Measurements from ENCODE around the gene NFIB. TPM values are rescaled to one million over a fixed set of nuclear protein-coding genes. Genes with fewer than 3 reads are reported as not detected.
A peak's percentile ranks its signal among the peaks of the same experiment; 100 is the strongest.

Gene NFIB
- total and polyA plus RNA-seq, 4 experiments from 2014 or later, result not detected

DNA sequence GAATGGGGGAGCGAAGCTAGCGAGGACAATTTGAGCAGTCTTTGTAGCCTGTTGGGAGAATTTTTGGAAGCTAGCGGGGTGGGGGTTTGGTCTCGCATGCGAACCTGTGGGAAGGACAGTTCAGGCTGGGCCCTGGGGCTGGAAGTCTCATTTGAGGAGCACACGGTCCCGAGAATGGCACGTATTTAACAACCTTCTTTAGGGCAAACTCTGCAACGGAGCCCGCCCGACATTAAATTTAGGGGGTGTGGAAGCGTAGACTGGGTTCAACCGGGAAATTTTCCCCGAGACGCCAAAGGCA, 35.2 kb upstream of the NFIB start:
- H3K27ac ChIP-seq (ENCODE audit: low read depth, low read length), result no peak overlapping the region
- H3K36me3 ChIP-seq (ENCODE audit: insufficient read depth, low read length), result no peaks in the 10 kb centered on the region
- Mint-ChIP-seq H3K36me3 (no peaks in the 10 kb centered on the region), H3K27me3 (peaks cover 49 to 66% of the 10 kb centered on the region in 2 donors), H3K4me3 (peak overlapping the region in 1 of 8 donors; percentile 62), H3K9me3 (peaks cover 0 to 2% (median 0%) of the 10 kb centered on the region in 8 donors), H3K4me1 (peaks cover 5 to 38% (median 18%) of the 10 kb centered on the region in 4 donors), H3K27ac (no peak overlapping the region)
- peaks cover 16% of the 10 kb centered on the region for H3K27me3 ChIP-seq (ENCODE audit: insufficient read depth, low read length)
- no peak overlapping the region for H3K4me3 ChIP-seq (ENCODE audit: low read length in 2 of 2)
- H3K4me1 ChIP-seq (ENCODE audit: insufficient read depth, low read length), result peaks cover 3% of the 10 kb centered on the region
- intact Hi-C loops (cut with micrococcal nuclease), result no loop called here
- no peak for DNase-seq
- ChIA-PET CTCF (ENCODE audit: partially characterized antibody) (no interaction called here), POLR2A (ENCODE audit: partially characterized antibody) (no interaction called here)
- no peaks in the 10 kb centered on the region for H3K9me3 ChIP-seq (ENCODE audit: control insufficient read depth in 1 of 2, low read length in 2 of 2)

DNA sequence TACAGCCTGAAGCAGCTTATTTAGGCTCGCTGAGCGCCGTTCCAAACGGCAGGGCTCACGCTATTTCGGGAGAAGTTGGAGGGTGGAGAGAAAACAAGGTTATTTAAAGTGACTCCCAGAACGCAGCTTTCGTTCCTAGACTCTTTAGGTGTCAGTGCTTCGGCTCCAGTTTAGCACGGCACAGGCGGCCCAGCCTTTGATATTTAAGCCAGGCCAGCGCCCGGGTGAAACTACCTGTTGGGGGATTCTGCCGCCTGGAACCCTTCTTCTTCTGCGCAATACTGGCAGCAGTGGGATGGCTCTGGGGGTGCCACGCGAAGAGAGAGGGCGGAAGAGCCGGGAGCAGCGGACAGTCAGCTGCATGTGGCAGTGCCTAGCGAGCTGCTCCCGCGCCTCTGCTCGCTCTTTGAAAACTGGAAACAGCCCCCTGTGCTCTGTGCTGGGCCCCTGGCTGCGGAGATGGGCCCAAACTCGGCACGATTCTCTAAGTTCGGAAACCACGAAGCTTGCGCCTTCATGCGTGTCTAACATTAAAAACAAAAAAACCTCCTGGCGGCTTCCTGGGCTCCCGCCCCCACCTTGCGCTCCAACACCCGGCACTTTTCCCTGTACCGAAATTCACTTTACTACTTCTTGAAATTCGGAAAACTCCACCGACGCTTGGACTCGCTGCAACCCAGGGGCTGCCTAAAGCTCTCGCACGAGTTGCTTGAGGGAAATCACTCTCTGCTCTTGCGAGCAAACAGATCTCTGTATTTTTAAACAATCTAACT, 34.6 kb upstream of the NFIB start:
- peaks cover 0 to 2% (median 0%) of the 10 kb centered on the region in 8 donors for H3K9me3 Mint-ChIP-seq
- peak overlapping the region in 1 of 8 donors; percentile 62 for H3K4me3 Mint-ChIP-seq
- H3K27me3 Mint-ChIP-seq, result peaks cover 49 to 63% of the 10 kb centered on the region in 2 donors
- Histone ChIP-seq H3K4me1 (ENCODE audit: insufficient read depth, low read length) (peaks cover 3% of the 10 kb centered on the region), H3K27ac (ENCODE audit: low read depth, low read length) (no peak overlapping the region), H3K27me3 (ENCODE audit: insufficient read depth, low read length) (peaks cover 16% of the 10 kb centered on the region), H3K9me3 (ENCODE audit: control insufficient read depth in 1 of 2, low read length in 2 of 2) (no peaks in the 10 kb centered on the region), H3K36me3 (ENCODE audit: insufficient read depth, low read length) (no peaks in the 10 kb centered on the region), H3K4me3 (ENCODE audit: low read length in 2 of 2) (no peak overlapping the region)
- ChIA-PET CTCF (ENCODE audit: partially characterized antibody) (no interaction called here), POLR2A (ENCODE audit: partially characterized antibody) (no interaction called here)
- no peak overlapping the region for H3K27ac Mint-ChIP-seq
- no peaks in the 10 kb centered on the region for H3K36me3 Mint-ChIP-seq
- DNase-seq, result no peak
- intact Hi-C loops (cut with micrococcal nuclease), result no loop called here
- peaks cover 4 to 38% (median 17%) of the 10 kb centered on the region in 4 donors for H3K4me1 Mint-ChIP-seq

DNA sequence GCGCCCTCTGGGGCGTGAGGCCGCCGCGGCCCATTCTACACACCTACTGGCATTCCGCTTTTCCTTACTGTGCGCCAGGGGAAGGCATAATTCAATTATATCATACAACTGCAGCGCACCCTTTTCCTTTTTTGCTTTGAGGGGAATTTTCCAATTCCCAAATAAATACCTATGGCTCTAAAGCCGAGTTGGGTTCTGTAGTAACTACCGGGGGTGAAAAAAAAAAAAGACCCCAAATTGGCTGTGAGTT, 34.1 kb upstream of the NFIB start:
- Histone ChIP-seq H3K4me1 (ENCODE audit: insufficient read depth, low read length) (peaks cover 3% of the 10 kb centered on the region), H3K27me3 (ENCODE audit: insufficient read depth, low read length) (peaks cover 16% of the 10 kb centered on the region), H3K4me3 (ENCODE audit: low read length in 2 of 2) (no peak overlapping the region), H3K36me3 (ENCODE audit: insufficient read depth, low read length) (no peaks in the 10 kb centered on the region), H3K9me3 (ENCODE audit: control insufficient read depth in 1 of 2, low read length in 2 of 2) (no peaks in the 10 kb centered on the region), H3K27ac (ENCODE audit: low read depth, low read length) (no peak overlapping the region)
- ChIA-PET CTCF (ENCODE audit: partially characterized antibody) (no interaction called here), POLR2A (ENCODE audit: partially characterized antibody) (no interaction called here)
- DNase-seq, result no peak
- peaks cover 49 to 58% of the 10 kb centered on the region in 2 donors for H3K27me3 Mint-ChIP-seq
- H3K36me3 Mint-ChIP-seq, result no peaks in the 10 kb centered on the region
- H3K4me3 Mint-ChIP-seq, result peak overlapping the region in 1 of 8 donors; percentile 9
- peaks cover 3 to 38% (median 15%) of the 10 kb centered on the region in 4 donors for H3K4me1 Mint-ChIP-seq
- intact Hi-C loops (cut with micrococcal nuclease), result no loop called here
- H3K9me3 Mint-ChIP-seq, result peaks cover 0 to 2% (median 0%) of the 10 kb centered on the region in 8 donors
- no peak overlapping the region for H3K27ac Mint-ChIP-seq

DNA sequence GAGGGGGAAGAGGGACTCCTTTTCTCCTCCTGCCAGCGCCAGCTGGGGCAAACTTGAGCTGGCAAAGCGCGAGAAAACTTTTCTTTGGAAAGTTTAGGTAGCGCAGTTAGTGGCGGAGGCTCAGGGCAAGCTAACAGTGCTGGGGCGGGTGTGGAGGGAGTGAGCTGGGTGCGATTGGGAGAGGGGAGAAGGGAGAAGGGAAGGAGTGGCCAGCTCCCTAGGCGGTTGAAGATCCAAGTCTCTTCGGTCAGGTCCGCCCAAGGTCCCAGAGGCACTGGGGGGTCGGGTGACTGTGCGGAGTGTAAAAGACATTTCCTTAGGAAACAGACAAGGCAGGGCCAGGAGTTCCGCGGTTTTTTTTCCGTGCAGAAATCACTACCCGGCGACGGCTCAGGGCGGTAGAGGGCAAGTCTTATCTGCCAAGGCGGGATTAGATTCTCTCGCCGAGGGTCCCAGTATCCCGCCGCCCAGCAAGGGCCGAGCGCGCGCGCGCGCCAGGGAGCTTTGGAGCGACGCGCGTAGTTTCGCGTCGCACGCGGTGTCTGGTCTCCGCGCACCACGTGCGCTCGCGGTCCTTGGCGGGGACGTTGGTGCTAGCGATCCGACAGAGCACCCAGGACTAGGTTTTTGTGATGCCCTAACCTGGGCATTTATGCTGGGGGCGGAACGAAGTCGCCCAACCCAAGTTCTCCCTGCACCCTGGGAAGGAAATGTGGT, 33.6 kb upstream of the NFIB start:
- Mint-ChIP-seq H3K9me3 (peaks cover 0 to 2% (median 0%) of the 10 kb centered on the region in 8 donors), H3K36me3 (no peaks in the 10 kb centered on the region), H3K4me1 (peaks cover 3 to 38% (median 15%) of the 10 kb centered on the region in 4 donors), H3K4me3 (peak overlapping the region in 2 of 8 donors; percentile 13 to 26), H3K27ac (no peak overlapping the region), H3K27me3 (peaks cover 44 to 53% of the 10 kb centered on the region in 2 donors)
- no peak overlapping the region for H3K4me3 ChIP-seq (ENCODE audit: low read length in 2 of 2)
- intact Hi-C loops (cut with micrococcal nuclease), result no loop called here
- H3K4me1 ChIP-seq (ENCODE audit: insufficient read depth, low read length), result peaks cover 3% of the 10 kb centered on the region
- CTCF ChIA-PET (ENCODE audit: partially characterized antibody), result no interaction called here
- H3K9me3 ChIP-seq (ENCODE audit: control insufficient read depth in 1 of 2, low read length in 2 of 2), result no peaks in the 10 kb centered on the region
- H3K27ac ChIP-seq (ENCODE audit: low read depth, low read length), result no peak overlapping the region
- peaks cover 16% of the 10 kb centered on the region for H3K27me3 ChIP-seq (ENCODE audit: insufficient read depth, low read length)
- POLR2A ChIA-PET (ENCODE audit: partially characterized antibody), result no interaction called here
- DNase-seq, result no peak
- no peaks in the 10 kb centered on the region for H3K36me3 ChIP-seq (ENCODE audit: insufficient read depth, low read length)

DNA sequence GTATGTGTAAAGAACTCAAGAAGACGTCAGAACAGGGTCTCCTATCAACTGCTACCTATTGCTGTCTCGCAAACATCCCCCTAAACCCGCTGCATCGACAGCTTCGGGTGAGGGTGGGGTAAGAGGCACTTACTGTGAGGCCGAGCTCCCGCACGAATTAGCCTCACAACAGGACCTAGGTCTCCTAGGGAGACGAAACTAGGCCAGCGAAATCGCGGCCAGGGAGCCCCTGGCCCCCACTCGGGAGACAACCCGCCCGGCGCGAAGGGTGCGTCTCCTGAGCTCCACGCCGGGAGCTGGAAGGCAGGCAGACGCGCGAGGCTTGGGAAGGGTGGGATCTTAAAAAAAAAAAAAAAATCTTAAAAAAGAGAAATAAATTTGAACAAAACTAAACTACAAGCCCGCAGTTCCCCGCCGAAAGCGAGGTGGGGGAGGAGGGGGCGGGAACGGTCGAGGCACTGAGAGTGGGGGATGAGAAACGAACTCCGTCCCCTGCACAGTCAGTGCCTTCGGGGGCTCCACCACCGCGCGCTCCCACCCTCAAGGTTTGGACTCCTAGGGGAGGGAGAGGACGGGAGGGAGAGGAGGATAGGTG, 33.0 kb upstream of the NFIB start:
- H3K27ac ChIP-seq (ENCODE audit: low read depth, low read length), result no peak overlapping the region
- peaks cover 16% of the 10 kb centered on the region for H3K27me3 ChIP-seq (ENCODE audit: insufficient read depth, low read length)
- H3K36me3 ChIP-seq (ENCODE audit: insufficient read depth, low read length), result no peaks in the 10 kb centered on the region
- CTCF ChIA-PET (ENCODE audit: partially characterized antibody), result no interaction called here
- no peak overlapping the region for H3K4me3 ChIP-seq (ENCODE audit: low read length in 2 of 2)
- Mint-ChIP-seq H3K4me1 (peaks cover 3 to 38% (median 15%) of the 10 kb centered on the region in 4 donors), H3K36me3 (no peaks in the 10 kb centered on the region), H3K27ac (no peak overlapping the region), H3K9me3 (peaks cover 0 to 2% (median 0%) of the 10 kb centered on the region in 8 donors), H3K4me3 (peak overlapping the region in 1 of 8 donors; percentile 20), H3K27me3 (peaks cover 42 to 51% of the 10 kb centered on the region in 2 donors)
- no peak for DNase-seq
- POLR2A ChIA-PET (ENCODE audit: partially characterized antibody), result no interaction called here
- H3K9me3 ChIP-seq (ENCODE audit: control insufficient read depth in 1 of 2, low read length in 2 of 2), result no peaks in the 10 kb centered on the region
- intact Hi-C loops (cut with micrococcal nuclease), result no loop called here
- H3K4me1 ChIP-seq (ENCODE audit: insufficient read depth, low read length), result peaks cover 3% of the 10 kb centered on the region

DNA sequence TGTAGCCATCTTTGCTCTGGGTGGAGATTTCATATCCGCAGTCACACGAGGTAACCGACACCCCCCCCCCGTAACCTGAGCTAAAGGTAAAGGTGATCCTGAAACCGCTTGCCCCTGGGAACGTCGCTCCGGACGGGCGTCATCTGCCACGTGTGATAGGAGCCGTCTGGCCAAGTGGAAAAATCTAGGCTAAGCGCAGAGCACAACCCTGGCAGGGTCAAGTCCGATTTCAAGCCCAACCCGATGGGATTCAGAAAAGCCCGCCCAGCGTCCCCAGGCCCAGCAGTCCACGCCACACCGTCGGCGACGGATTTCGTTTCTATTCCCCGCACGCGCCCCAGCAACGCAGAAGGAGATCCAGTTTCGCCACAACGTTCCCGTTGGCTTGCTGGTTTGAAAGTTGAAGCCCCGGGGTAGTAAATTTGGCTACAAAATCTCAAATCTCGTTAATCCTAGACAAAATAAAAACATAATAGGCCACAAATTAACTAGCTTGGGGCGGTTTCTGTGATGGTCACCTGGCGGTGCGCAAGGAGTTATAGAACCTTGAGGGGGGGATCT, 32.4 kb upstream of the NFIB start:
- intact Hi-C loops (cut with micrococcal nuclease), result no loop called here
- Mint-ChIP-seq H3K27ac (no peak overlapping the region), H3K4me1 (peaks cover 3 to 38% (median 15%) of the 10 kb centered on the region in 4 donors), H3K4me3 (peak overlapping the region in 1 of 8 donors; percentile 10), H3K36me3 (no peaks in the 10 kb centered on the region), H3K27me3 (peaks cover 43 to 51% of the 10 kb centered on the region in 2 donors), H3K9me3 (peaks cover 0 to 2% (median 0%) of the 10 kb centered on the region in 8 donors)
- ChIA-PET POLR2A (ENCODE audit: partially characterized antibody) (no interaction called here), CTCF (ENCODE audit: partially characterized antibody) (no interaction called here)
- peaks cover 3% of the 10 kb centered on the region for H3K4me1 ChIP-seq (ENCODE audit: insufficient read depth, low read length)
- no peak for DNase-seq
- H3K27me3 ChIP-seq (ENCODE audit: insufficient read depth, low read length), result peaks cover 13% of the 10 kb centered on the region
- H3K36me3 ChIP-seq (ENCODE audit: insufficient read depth, low read length), result no peaks in the 10 kb centered on the region
- no peak overlapping the region for H3K4me3 ChIP-seq (ENCODE audit: low read length in 2 of 2)
- no peaks in the 10 kb centered on the region for H3K9me3 ChIP-seq (ENCODE audit: control insufficient read depth in 1 of 2, low read length in 2 of 2)
- H3K27ac ChIP-seq (ENCODE audit: low read depth, low read length), result no peak overlapping the region

Measured in CD4-positive, alpha-beta memory T cell (primary cell).